Activated CD4-positive, alpha-beta T cell treated with anti-CD3 and anti-CD28 coated beads for 4 hours (primary cell): ENCODE results near the gene ZSWIM9.

Source experiments
- DNase-seq, 2 donors: peaks; one replicate each; pipeline ENCODE4 v3.0.0-alpha.2; 2020

Gene ZSWIM9

GRCh38 chr19:48176226-48176625 is 5.7 kb downstream of the ZSWIM9 start:
- no peak for DNase-seq

GRCh38 chr19:48181505-48181904 is 11.0 kb downstream of the ZSWIM9 start:
- DNase-seq = no peak

- no peak for DNase-seq
Observed at GRCh38 chr19:48182434-48182833, 12.0 kb downstream of the ZSWIM9 start.

GRCh38 chr19:48183356-48183755 is 12.9 kb downstream of the ZSWIM9 start:
- no peak for DNase-seq

- no peak for DNase-seq
Observed at GRCh38 chr19:48186015-48186414, 15.5 kb downstream of the ZSWIM9 start.

GRCh38 chr19:48186541-48186991 is 16.1 kb downstream of the ZSWIM9 start:
- DNase-seq = no peak

GRCh38 chr19:48190288-48190884 is 19.9 kb downstream of the ZSWIM9 start:
- DNase-seq = peak; percentile 65 to 68

GRCh38 chr19:48190885-48191284 is 20.4 kb downstream of the ZSWIM9 start:
- no peak for DNase-seq

GRCh38 chr19:48192750-48193149 is 22.3 kb downstream of the ZSWIM9 start:
- no peak for DNase-seq

GRCh38 chr19:48194041-48194843 is 23.8 kb downstream of the ZSWIM9 start:
- DNase-seq = peak in 1 of 2 donors; percentile 40

GRCh38 chr19:48194844-48195830 is 24.7 kb downstream of the ZSWIM9 start:
- no peak for DNase-seq

GRCh38 chr19:48196321-48196763 is 25.9 kb downstream of the ZSWIM9 start:
- no peak for DNase-seq

- DNase-seq = no peak
Observed at GRCh38 chr19:48196933-48197665, 26.6 kb downstream of the ZSWIM9 start.

- no peak for DNase-seq
Observed at GRCh38 chr19:48203222-48203793, 32.8 kb downstream of the ZSWIM9 start.

- peak; percentile 86 to 87 for DNase-seq
Observed at GRCh38 chr19:48203794-48204628, 33.5 kb downstream of the ZSWIM9 start.

- DNase-seq = no peak
Observed at GRCh38 chr19:48206397-48207093, 36.1 kb downstream of the ZSWIM9 start.

- DNase-seq = no peak
Observed at GRCh38 chr19:48210005-48210404, 39.5 kb downstream of the ZSWIM9 start.

GRCh38 chr19:48213959-48214358 is 43.5 kb downstream of the ZSWIM9 start:
- DNase-seq = no peak

GRCh38 chr19:48216933-48217332 is 46.5 kb downstream of the ZSWIM9 start:
- no peak for DNase-seq

- no peak for DNase-seq
Observed at GRCh38 chr19:48218997-48219396, 48.5 kb downstream of the ZSWIM9 start.
